Glutamatergic neuron (in vitro differentiated cells): ENCODE results near the gene MERTK. TPM values are rescaled to one million over a fixed set of nuclear protein-coding genes. Genes with fewer than 3 reads are reported as not detected.

ENCODE experiments used
- DNase-seq: peaks from one replicate; pipeline ENCODE4 v3.0.0; 2022
- H3K27ac Mint-ChIP-seq: one replicate; pipeline ENCODE4 v1.8.0; 2020; ENCODE audit warnings: mild to moderate bottlenecking, mixed read lengths, inconsistent platforms; ENCODE audit not compliant: unreplicated experiment
- H3K27me3 Mint-ChIP-seq: one replicate; pipeline ENCODE4 v1.8.0; 2020; ENCODE audit warnings: mild to moderate bottlenecking, moderate library complexity, mixed read lengths, inconsistent platforms; ENCODE audit not compliant: unreplicated experiment
- H3K36me3 Mint-ChIP-seq: one replicate; pipeline ENCODE4 v1.8.0; 2020; ENCODE audit warnings: mild to moderate bottlenecking, mixed read lengths, inconsistent platforms; ENCODE audit not compliant: unreplicated experiment
- H3K4me1 Mint-ChIP-seq: one replicate; pipeline ENCODE4 v1.8.0; 2020; ENCODE audit warnings: mild to moderate bottlenecking, low read depth, mixed read lengths, inconsistent platforms; ENCODE audit not compliant: unreplicated experiment
- H3K4me3 Mint-ChIP-seq: one replicate; pipeline ENCODE4 v1.8.0; 2020; ENCODE audit warnings: mild to moderate bottlenecking, mixed read lengths, inconsistent platforms; ENCODE audit not compliant: unreplicated experiment
- H3K9me3 Mint-ChIP-seq: one replicate; pipeline ENCODE4 v1.8.0; 2020; ENCODE audit warnings: mild to moderate bottlenecking, moderate library complexity, mixed read lengths, inconsistent platforms; ENCODE audit not compliant: unreplicated experiment
- CTCF ChIP-seq: fragments of 200-600 bp; sonication (generic); IDR thresholded peaks from one replicate; pipeline ENCODE4 v1.5.0; 2021; ENCODE audit not compliant: partially characterized antibody, unreplicated experiment
- total RNA-seq: library from RNA; stranded (reverse); fragmentation: NEBNext Ultra II Directional; extraction: Animal tissue kit (Norgen Biotek cat#: 25700); gene quantifications from one replicate; pipeline ENCODE4 v1.2.1, GENCODE V29; 2021; ENCODE audit not compliant: unreplicated experiment

The MERTK gene
- total RNA-seq, 1 donor from 2014 or later, result 2.3 TPM

DNA sequence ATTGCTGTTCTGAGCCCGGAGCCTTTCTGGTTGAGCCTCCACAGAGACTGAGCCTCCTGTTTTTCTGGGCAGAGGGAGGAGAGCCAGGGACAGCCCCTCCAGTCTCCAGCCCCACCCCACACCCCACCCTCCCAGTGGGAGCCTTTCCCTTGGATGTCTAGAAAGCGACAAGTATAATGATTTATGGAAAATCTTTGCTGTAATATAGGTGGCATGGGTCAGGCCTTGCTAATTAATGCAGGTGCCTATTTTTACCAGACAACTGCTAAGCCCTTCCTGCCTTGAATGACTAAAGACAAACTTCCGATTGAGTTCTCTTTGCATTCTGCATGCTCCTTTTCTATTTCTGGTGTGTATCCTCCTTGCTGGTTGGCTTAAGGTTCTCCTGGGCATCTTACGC lies 43.1 kb downstream of the MERTK start:
- Mint-ChIP-seq H3K27ac (no peak overlapping the region), H3K4me1 (peaks cover 10% of the 10 kb centered on the region), H3K9me3 (no peaks in the 10 kb centered on the region), H3K36me3 (no peaks in the 10 kb centered on the region), H3K27me3 (no peaks in the 10 kb centered on the region), H3K4me3 (no peak overlapping the region)
- no peak for TF ChIP-seq CTCF
- no peak for DNase-seq

GRCh38 chr2:111944531-111945210 lies 46.3 kb downstream of the MERTK start:
- Mint-ChIP-seq H3K27me3 (no peaks in the 10 kb centered on the region), H3K9me3 (peaks cover 4% of the 10 kb centered on the region), H3K27ac (peak overlapping the region; percentile 12), H3K4me1 (peaks cover 11% of the 10 kb centered on the region), H3K36me3 (no peaks in the 10 kb centered on the region), H3K4me3 (no peak overlapping the region)
- no peak for TF ChIP-seq CTCF
- DNase-seq, result no peak

- H3K4me1 Mint-ChIP-seq, result peaks cover 11% of the 10 kb centered on the region
- no peaks in the 10 kb centered on the region for H3K27me3 Mint-ChIP-seq
- H3K27ac Mint-ChIP-seq, result peak overlapping the region; percentile 62
- no peak for DNase-seq
- H3K4me3 Mint-ChIP-seq, result no peak overlapping the region
- peaks cover 4% of the 10 kb centered on the region for H3K9me3 Mint-ChIP-seq
- no peak for TF ChIP-seq CTCF
- no peaks in the 10 kb centered on the region for H3K36me3 Mint-ChIP-seq
Measured at GRCh38 chr2:111945444-111946293, 47.3 kb downstream of the MERTK start.

- Mint-ChIP-seq H3K36me3 (no peaks in the 10 kb centered on the region), H3K4me3 (no peak overlapping the region), H3K4me1 (peaks cover 11% of the 10 kb centered on the region), H3K9me3 (peaks cover 4% of the 10 kb centered on the region), H3K27ac (peak overlapping the region; percentile 62), H3K27me3 (no peaks in the 10 kb centered on the region)
- TF ChIP-seq CTCF, result no peak
- DNase-seq, result no peak
Measured at GRCh38 chr2:111946294-111947114, 48.1 kb downstream of the MERTK start.
